ENCODE data around the gene C7orf33.
A peak's percentile ranks its signal among the peaks of the same experiment; 100 is the strongest.
"Not testable (repeated sequence)": the region's sequence is repeated elsewhere in the genome, so short reads cannot be mapped to it uniquely, and the experiment has no call there.

The C7orf33 gene

DNA sequence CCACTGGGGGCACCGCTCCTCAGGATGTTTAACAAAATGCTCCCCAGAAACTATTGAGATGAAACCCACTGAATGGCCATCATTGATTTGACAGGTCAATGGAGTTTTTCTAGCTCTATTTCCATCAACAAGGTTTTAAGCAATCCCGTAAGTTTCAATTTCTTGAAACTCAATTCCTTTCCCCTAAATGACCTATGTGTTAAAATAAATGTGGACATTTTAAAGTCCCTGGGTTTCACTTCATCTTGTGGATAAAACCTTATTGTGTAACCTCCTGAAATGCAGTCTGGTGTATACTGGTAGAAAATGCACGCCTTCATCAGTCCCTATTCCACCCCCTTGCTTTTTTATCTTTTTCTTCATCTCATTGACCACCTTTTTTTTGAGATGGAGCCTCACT lies 8.9 kb upstream of the C7orf33 start:
- peak; percentile 10 for DNase-seq

DNA sequence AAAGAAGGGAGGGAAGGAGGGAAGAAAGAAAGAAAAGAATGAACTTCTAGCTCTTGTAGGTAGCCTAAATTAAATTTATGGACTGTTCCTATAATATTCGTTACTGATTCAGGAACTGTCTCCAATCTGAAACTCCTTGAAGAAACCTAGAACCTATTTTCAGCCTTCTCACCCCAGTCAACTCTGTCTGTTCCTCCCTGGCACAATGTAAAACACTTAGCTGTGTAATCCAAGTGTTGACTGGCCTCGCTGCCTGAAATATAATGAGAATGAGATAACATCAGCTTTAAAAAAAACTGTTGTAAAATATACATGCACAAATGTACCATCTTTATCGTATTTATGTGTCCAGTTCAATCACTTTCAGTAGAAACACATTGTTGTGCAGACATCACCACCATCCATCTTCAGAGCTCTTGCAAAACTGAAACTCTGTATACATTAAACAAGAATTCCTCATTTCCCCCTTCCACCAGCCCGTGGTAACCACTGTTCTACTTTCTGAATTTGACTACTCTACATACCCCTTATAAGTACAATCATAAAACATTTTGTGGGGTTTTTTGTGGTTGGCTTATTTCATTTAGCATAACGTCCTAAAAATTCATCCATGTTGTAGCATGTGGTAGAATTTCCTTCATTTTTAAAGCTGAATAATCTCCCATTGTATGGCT lies 6.3 kb upstream of the C7orf33 start:
- DNase-seq, result no peak

DNA sequence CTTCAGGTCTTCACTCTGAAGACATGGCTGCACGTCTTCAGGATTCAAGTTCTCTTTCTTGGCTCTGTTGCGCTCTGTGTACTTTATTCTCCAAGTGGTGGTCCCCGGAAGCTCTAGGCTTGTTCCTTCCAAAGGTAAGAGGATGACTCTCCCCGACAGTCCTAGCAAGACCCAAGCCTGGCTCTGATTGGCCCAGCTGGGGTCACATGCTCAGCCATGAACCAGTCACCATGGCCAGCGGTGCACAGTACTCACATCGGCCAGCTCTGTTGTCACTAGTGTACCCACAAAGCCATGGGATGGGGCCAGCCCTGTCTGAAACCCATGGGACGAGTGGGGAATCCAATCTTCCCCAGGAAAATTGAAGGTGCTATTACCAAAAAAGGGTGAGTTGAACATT lies 5.2 kb upstream of the C7orf33 start:
- no peak for DNase-seq

DNA sequence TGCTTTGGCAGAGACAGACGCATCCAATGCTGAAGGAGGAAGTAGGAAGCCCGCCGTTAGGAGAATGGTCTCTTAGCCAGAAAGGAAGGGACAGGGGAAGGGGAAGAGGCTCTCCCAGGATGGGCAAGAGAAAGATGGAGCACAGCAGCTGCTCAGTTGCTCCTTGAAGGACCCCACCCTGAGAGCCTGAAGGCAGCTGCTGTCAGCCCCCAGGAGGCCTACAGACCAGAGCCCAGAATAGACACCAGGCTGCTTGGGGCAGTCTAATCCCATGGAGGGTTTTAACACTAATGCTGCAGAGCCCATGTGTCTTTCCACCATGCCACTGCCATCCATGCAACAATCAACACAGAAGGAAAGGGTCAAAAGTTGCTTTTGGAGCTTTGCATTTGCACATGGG lies 3.5 kb upstream of the C7orf33 start:
- DNase-seq, result no peak

DNA sequence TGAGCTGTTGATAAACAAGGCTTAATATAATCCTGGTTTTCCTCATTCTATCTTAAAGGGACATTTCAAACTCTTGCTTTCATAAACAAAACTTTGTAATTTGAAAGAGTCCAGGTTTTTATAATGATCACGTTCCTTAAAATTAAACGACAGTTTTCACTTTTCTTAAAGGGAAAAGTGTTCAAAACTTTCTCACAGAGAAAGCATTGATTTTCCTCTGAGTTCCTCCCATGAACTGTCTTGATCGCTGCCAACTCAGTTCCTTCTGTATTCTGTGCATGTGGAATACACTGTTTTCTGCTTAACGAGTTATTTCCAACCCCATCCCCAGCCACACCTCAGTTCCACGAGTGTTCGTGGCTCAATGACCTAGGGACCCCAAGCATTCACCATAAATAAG lies 2.4 kb upstream of the C7orf33 start:
- DNase-seq, result no peak

DNA sequence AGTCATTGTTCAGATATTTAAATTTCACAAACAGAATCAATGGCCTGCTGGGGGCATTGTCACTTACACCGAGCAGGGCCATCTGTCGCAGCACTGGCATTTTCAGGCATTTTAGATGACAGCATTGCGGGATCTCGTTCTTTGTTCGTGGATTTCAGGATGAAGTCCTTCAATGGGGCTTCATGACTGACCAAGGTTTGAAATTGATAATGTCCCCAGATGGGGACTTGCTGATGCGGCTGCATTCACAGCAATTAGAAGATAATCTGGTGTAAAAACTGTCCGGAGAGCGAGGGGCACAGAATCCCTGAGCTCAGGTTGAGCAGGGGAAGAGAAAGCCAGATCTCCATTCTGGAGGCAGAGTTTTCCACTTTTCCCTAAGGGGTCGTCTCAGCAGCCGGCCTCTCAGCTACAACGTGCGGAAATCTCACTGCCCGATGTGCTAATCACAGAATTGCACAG lies 1.9 kb upstream of the C7orf33 start:
- no peak for DNase-seq

DNA sequence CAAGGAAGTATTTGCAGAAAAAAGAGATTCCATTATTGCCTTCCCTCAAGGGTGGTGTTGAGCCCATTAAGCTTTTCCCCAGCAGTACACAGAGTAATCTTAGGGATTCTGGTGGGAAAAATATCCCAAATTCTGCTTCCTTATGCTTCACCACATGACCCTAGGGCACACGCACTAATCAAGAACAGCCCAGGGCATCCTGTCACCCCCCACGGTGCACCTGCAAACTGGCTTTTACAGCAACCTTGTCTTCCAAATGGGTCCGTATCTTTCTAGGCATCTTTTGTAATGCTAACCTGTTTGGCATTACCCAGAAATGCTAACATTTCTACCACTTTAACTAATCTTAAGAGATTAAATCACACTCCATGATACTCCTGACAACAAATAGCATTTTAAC lies 926 bp upstream of the C7orf33 start:
- DNase-seq, result no peak

DNA sequence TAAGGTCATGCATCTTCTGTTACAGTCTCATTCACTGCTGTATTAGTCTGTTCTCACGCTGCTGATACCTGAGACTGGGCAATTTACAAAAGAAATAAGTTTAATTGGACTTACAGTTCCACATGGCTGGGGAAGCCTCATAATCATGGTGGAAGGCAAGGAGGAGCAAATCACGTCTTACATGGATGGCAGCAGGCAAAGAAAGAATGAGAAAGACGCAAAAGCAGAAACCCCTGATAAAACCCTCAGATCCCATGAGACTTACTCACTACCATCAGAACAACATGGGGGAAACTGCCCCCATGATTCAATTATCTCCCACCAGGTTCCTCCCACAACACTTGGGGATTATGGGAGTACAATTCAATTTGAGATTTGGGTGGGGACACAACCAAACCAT lies 5.8 kb downstream of the C7orf33 start:
- DNase-seq, result not testable (repeated sequence)

DNA sequence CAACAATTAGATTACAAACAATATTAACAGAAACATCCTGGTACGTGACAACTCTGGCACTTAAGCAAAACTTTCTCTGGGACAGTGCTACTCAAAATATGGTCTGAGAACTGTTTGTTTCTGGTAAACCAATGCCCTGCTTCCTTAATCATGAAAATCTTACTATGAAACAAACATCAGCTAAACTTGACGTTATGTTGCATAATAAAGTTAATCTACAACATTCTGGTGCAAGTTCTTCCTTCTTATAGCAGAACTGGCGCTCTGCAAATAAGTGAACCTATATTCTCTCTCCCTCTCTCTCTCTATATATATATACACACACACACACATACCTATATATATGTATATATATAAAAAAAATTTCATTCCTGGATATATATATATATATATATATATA lies 7.8 kb downstream of the C7orf33 start:
- DNase-seq, result peak; percentile 21

DNA sequence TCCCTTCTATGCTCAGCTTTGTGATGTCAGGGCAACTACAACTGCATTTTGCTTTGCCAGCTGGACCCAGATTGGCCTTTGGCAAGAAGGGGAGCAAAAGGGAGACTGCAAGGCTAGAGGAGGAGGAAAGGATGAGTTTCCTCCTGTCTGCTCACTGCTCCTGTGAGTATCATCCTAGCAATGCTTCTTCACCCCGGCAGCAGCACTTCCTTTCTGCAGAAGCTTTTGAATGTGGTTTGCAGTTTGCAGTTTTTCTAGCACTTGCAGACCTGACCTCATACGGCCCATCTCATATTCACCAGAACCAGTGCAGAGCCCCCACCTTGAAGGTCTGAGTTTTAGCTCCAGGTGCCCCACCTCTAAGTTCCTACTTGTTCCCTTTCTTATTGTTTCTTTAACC lies 14.8 kb downstream of the C7orf33 start:
- no peak for DNase-seq

DNA sequence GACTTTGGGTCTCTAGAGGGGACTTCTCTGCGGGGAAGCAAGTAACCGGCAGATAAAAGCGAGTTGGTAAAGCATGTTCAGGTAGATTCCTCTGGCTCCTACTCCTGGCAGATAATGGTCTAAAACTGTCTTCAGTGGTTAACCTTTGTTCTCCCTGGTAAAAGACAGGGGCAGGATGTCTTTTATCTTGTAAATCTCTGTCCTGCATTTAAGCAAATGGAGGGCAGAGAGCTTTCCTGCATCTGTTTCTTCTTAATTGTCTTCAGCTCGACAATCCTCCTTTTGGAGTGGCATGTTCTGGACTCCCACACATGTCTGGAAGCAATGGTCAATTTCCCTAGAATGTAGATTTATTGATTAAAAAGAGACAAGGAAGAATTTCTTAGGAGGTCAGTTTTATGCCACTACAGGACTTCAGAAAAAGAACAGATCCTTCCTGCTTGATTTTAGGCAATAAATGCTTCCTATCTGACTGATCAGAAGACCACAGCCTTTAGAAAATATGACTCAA lies 16.6 kb downstream of the C7orf33 start:
- DNase-seq, result no peak

DNA sequence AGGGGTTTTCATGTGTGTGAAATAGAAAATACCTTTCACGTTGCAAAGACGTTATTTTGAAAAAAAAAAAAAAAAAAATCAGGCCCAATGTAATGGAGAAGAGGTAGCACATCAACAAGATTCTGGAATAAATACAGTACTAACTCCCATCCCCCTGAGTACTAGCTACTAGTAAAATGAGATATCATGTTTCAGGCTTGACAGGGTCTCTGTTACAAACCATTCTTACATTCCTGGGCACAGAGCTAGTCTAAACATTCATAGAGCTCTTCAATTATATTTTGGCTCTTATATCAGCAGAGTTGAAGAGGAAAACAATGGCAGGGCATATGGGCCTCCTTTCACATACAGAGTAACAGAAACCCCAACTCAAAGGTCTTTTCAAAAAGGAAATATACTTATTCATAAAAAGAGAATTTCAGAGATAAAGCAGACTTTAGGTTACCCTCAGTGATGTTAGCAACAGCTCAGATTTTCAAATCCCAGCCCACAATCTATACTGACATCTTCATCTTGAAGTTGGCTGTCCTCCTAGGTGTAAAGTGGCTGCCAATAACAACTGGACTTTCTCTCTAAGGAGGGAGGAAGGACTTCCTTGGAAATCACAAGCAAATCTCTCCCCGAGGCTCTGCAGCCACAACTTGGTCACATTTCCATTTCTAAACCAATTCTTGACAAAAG lies 18.6 kb downstream of the C7orf33 start:
- no peak for DNase-seq

DNA sequence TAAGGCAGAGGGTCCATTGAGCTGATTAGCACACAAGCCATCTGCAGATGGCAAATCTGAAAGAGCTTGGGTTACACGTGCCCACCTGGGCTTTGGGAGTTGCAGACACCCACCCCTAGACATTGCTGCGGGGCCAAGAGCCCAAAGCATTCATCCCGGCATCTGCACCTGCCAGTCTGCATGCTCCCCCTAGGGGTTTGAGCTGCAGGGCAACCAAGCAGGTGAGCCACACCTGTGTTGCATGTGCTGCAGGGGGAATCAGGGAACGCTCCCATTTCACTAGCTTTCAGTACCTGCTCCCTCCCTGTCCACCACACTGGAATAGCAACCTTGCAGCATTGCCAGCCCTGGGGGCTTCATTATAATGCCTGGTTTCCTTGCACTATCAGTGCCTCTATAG lies 21.1 kb downstream of the C7orf33 start:
- no peak for DNase-seq

DNA sequence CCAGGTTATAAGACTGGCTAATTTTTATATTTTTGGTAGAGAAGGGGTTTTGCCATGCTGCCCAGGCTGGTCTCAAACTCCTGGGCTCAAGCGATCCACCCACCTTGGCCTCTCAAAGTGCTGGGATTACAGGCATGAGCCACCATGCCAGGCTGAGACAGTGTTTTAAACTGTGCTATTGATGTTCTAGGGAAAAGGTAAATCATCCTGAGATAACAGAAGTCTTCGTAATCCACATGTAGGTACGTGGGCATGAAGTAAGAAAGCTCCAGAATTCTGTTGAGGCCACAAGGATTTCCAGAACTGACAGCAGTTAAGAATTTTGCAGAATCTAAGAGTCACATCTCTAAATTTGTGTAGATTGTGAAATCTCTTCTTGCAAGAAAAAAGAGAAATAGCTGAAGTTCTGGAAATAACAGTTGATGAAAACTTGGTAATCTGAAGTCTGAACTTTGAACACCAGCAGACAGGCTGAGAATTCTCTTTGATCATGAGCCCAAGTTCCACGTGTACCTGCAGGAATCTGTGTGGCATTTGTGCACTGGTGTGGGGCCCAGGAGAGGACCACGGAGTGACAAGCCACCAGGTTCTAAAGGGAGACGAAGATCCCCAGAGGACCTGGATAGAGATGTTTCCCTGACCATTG lies 24.6 kb downstream of the C7orf33 start:
- peak; percentile 2 for DNase-seq

DNA sequence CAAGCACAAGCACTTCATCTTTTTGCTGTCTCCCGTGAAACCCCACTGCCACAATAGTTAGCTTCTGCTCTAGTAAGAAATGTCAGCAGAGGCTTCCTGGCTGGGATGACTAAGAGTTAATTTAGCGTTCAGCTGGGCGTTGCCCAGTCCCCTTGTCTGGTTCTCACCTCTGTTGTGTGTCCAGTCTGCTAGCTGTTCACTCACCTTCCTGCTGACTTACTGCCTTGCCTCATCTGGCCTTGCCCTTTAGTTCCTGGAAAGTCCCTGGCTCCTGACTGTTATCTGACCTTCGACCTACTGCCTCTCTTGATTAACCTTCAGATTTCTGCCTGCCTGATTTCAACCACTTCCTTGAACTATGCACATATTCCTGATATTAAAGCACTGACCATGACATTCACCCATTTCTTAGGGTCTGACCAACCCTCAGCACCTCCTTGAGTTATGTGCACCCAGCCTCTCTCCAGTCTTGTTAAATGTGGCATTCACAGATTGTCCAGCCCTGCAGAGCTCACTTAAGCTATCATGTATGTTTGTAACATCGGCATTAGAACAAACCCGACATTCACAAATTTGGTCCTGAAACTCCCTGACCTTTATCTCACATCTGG lies 30.3 kb downstream of the C7orf33 start:
- peak; percentile 21 for DNase-seq

DNA sequence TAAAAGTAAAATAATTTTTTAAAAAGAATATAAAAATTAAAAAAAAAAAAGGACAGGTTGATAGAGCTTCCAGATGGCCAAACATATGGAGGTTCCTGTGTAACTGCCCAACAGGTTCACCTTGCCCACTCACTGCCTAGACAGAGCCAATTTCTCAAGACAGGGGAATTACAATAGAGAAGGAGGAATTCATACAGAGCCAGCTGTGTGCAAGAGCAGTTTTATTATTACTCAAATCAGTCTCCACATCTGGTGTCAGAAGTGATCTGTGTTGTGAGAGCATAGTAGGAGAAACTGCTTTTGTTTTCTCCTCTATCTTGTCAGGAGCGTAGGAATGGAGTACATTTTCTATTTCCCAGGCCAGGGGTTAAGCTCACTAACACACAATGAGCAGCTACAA lies 31.0 kb downstream of the C7orf33 start:
- DNase-seq, result no peak

DNA sequence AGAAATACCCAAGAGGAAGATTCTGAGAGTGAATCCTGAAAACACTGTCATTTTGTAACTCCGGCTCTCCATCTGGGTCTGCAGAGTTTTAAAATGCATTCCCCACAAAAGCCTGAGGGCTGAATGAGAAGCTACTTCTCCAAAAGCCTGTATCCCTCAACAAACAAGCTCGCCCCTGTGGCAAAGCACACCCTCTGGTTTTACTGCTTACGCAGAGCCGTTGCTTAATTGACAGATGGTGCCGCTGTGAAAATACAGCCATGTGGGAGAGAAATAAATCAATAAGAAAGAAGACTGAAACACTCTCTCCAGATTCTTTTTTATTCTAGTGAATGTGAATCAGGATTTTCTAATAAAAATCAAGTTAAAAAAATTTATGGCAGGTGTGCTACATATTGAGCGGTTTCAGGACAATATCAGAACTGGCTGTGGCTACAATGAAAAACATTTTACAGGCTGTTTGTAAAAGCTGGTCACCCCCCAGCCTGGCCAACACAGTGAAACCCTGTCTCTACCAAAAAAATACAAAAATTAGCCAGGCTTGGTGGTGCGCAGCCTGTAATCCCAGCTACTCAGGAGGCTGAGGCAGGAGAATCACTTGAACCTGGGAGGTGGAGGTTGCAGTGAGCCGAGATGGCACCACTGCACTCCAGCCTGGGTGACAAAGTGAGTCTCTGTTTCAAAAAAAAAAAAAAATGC lies 32.5 kb downstream of the C7orf33 start:
- DNase-seq, result peak; percentile 46

DNA sequence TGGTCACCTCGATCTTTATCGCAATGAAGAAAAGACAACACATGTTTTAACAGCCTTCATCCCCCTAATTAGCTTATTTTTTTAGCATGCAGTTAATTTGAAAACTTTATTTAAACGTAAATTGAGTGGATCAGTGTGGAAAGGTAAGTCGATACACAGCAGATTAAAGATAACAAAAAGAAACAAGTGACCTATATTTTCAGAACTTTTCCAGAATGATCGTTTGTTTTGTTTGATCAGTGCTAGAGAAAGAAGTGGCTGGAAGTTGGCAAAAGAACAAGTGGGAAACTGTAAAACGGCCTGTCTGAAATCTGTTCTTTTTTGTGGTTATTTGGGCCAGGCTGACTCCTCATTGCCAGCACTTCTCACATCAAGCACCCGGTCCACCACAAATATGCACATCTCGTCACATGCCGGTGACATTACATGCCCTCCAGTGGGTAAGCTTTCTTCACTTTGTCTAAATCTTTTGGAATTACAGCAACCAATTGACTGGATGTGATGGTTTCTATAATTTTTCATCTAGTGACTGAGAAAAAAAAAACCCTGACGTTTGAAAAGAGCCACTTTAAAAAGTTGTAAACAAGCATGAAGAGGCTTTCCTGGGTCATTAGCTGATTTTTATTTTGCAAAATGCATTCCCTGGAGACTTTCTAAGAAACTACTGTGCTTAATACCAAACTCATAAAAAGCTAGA lies 33.2 kb downstream of the C7orf33 start:
- no peak for DNase-seq

DNA sequence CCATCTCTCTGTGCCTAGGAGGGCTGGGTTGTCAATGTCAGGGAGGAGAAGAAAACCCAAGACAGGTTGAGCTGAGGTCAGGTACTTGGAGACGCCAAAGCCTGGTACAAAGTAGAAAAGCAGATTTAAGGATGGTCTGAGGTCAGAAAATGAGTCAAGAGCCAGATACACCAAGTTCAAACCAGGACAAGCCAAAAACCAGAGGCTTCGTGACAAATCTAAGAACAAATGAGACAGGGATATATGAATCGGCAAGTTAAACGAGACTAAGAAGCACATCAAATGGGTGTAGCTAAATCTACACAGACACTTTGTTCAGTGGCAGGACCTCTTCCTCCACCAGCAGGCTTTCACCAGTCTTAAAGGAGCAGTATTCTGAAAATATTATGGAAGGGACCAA lies 34.2 kb downstream of the C7orf33 start:
- no peak for DNase-seq

DNA sequence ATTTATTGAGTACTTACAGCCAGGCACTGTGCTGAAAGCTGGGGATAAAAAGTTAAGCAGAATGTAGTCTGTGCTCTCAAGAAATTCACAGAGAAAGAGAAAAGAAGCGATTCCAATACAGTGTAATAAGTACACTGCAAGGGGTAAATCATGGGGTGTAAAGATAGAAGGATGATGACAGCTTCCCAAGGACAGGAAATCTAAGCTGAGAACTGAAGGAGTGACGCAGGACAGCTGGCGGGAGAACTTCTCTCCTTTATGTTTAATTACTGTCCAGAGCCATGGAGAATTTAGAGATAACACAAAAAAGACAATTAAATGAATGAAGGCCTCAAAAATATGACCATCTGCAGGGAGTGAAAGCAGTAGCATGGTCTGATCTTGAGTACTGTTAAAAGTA lies 34.8 kb downstream of the C7orf33 start:
- DNase-seq, result no peak

DNA sequence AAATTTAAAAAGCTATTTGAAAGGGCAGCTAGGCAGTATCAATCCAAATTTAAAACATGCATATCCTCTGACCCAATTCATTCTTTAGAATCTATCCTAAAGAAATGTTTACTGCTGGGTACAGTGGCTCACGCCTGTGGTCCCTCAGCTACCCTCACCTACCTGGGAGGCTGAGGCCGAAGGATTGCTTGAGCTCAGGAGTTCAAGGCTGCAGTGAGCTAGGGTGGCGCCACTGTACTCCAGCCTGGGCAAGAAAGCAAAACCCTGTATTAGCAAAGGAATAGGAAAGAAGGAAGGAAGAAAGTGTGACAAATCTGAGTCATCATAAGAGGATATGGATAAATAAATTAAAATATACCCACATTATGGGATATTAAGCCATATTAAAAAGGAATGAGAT lies 36.3 kb downstream of the C7orf33 start:
- no peak for DNase-seq

DNA sequence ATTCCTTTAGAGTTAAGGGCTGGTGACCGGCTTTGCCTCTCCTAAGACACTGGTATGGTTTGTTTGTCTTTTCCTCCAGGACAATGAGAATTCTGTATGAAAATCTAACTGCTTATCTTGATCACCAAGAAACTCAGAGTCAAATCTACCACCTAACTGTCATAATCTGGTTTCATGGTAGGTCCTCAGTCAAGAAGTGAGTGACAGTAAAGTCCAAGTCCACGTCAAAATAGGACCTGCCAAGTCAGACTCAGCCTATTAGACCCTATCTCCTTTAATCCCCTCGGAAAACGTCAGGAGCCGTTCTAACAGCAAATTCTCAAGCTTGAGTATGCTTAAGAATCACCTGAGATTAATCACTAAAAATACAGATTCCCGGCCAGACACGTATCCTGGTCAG lies 37.4 kb downstream of the C7orf33 start:
- DNase-seq, result no peak

Measured in hematopoietic multipotent progenitor cell treated with erythropoietin and hydrocortisone succinate and interleukin-3 and kit ligand, for 6 days (in vitro differentiated cells).